ENCODE data around the gene TAS1R3. TPM values are rescaled to one million over a fixed set of nuclear protein-coding genes. Genes with fewer than 3 reads are reported as not detected.
"Not testable (repeated sequence)": the region's sequence is repeated elsewhere in the genome, so short reads cannot be mapped to it uniquely, and the experiment has no call there.

Gene TAS1R3
- total and polyA plus RNA-seq, 12 donors, result 0.16 to 3.1 (median 0.37) TPM

GRCh38 chr1:1313500-1314236 lies 17.4 kb upstream of the TAS1R3 start:
- intact Hi-C loops (cut with DNase I), result no loop called here
- ATAC-seq (no peak), DNase-seq (no peak)
- H3K4me1 ChIP-seq, result peaks cover 4 to 31% (median 23%) of the 10 kb centered on the region in 9 donors
- H3K36me3 ChIP-seq, result peaks cover 4 to 85% (median 37%) of the 10 kb centered on the region in 9 donors
- 89 to 92% methylated on average over 37 of the region's 37 CpGs for WGBS, 2 donors
- no peaks in the 10 kb centered on the region for H3K27me3 ChIP-seq
- TF ChIP-seq CTCF (IDR thresholded peaks at IDR 0.05), result no peak
- no peak overlapping the region for H3K27ac ChIP-seq
- no peak overlapping the region for H3K4me3 ChIP-seq
- no peaks in the 10 kb centered on the region for H3K9me3 ChIP-seq

- ATAC-seq (no peak), DNase-seq (no peak)
- no peak for TF ChIP-seq CTCF (IDR thresholded peaks at IDR 0.05)
- intact Hi-C loops (cut with DNase I), result no loop called here
- no peak overlapping the region for H3K27ac ChIP-seq
- H3K9me3 ChIP-seq, result no peaks in the 10 kb centered on the region
- H3K4me1 ChIP-seq, result peaks cover 2 to 29% (median 17%) of the 10 kb centered on the region in 9 donors
- H3K4me3 ChIP-seq, result no peak overlapping the region
- H3K36me3 ChIP-seq, result peaks cover 4 to 90% (median 42%) of the 10 kb centered on the region in 9 donors
- WGBS, 2 donors, result 92 to 94% methylated on average over 15 of the region's 15 CpGs
- H3K27me3 ChIP-seq, result no peaks in the 10 kb centered on the region
These were observed 16.9 kb upstream of the TAS1R3 start for GRCh38 chr1:1314237-1314586.

- no peaks in the 10 kb centered on the region for H3K27me3 ChIP-seq
- H3K9me3 ChIP-seq, result no peaks in the 10 kb centered on the region
- no peak overlapping the region for H3K27ac ChIP-seq
- intact Hi-C loops (cut with DNase I), result no loop called here
- H3K4me3 ChIP-seq, result no peak overlapping the region
- WGBS, 2 donors, result 89 to 92% methylated on average over 23 of the region's 23 CpGs
- H3K36me3 ChIP-seq, result peaks cover 4 to 96% (median 43%) of the 10 kb centered on the region in 9 donors
- TF ChIP-seq CTCF (IDR thresholded peaks at IDR 0.05), result no peak
- no peak for DNase-seq
- peaks cover 0 to 25% (median 11%) of the 10 kb centered on the region in 9 donors for H3K4me1 ChIP-seq
- ATAC-seq, result no peak
These were observed 16.3 kb upstream of the TAS1R3 start for GRCh38 chr1:1314678-1315335.

GRCh38 chr1:1315435-1315954 lies 15.6 kb upstream of the TAS1R3 start:
- WGBS, 2 donors, result 70 to 74% methylated on average over 14 to 24 of the region's 26 CpGs

GRCh38 chr1:1316199-1316598 lies 14.9 kb upstream of the TAS1R3 start:
- Histone ChIP-seq H3K4me1 (peaks cover 0 to 29% (median 20%) of the 10 kb centered on the region in 9 donors), H3K36me3 (peaks cover 4 to 96% (median 46%) of the 10 kb centered on the region in 9 donors)
- H3K27ac ChIP-seq; H3K9me3 ChIP-seq; ATAC-seq; intact Hi-C loops (cut with DNase I); H3K27me3 ChIP-seq; DNase-seq; H3K4me3 ChIP-seq: not testable (repeated sequence)
- 91 to 92% methylated on average over 8 of the region's 8 CpGs for WGBS, 2 donors

More at GRCh38 chr1:1315435-1315954, 15.6 kb upstream of the TAS1R3 start:
- Histone ChIP-seq H3K4me1 (peaks cover 0 to 22% (median 13%) of the 10 kb centered on the region in 9 donors), H3K4me3 (no peak overlapping the region), H3K27ac (no peak overlapping the region), H3K27me3 (no peaks in the 10 kb centered on the region), H3K9me3 (no peaks in the 10 kb centered on the region), H3K36me3 (peaks cover 4 to 96% (median 50%) of the 10 kb centered on the region in 9 donors)
- intact Hi-C loops (cut with DNase I), result no loop called here
- ATAC-seq (no peak), DNase-seq (no peak)
- no peak for TF ChIP-seq CTCF (IDR thresholded peaks at IDR 0.05)
